Transverse colon (tissue), 3 donors: ENCODE data around the gene CPLX1.

Experiments used
- EP300 ChIP-seq: sonication (generic); formaldehyde crosslinking; IDR thresholded peaks from one replicate; pipeline ENCODE4 v1.6.1; 2017; ENCODE audit warnings: antibody characterized with exemption, low read depth
- TF ChIP-seq, protein P1 (sequence below), 5 experiments: fragments of 200-600 bp in 3 of 5; fragments of 450-650 bp in 2 of 5; sonication (generic) in 3 of 5; IDR thresholded peaks; 1 replicate in 2 of 5; 2 replicates in 3 of 5; pipeline ENCODE4 v1.5.1; 2016 to 2017; ENCODE audit warnings: antibody characterized with exemption in 5 of 5, inconsistent platforms in 3 of 5, mild to moderate bottlenecking in 2 of 5, moderate library complexity in 1 of 5

- TF ChIP-seq, protein P1, sequence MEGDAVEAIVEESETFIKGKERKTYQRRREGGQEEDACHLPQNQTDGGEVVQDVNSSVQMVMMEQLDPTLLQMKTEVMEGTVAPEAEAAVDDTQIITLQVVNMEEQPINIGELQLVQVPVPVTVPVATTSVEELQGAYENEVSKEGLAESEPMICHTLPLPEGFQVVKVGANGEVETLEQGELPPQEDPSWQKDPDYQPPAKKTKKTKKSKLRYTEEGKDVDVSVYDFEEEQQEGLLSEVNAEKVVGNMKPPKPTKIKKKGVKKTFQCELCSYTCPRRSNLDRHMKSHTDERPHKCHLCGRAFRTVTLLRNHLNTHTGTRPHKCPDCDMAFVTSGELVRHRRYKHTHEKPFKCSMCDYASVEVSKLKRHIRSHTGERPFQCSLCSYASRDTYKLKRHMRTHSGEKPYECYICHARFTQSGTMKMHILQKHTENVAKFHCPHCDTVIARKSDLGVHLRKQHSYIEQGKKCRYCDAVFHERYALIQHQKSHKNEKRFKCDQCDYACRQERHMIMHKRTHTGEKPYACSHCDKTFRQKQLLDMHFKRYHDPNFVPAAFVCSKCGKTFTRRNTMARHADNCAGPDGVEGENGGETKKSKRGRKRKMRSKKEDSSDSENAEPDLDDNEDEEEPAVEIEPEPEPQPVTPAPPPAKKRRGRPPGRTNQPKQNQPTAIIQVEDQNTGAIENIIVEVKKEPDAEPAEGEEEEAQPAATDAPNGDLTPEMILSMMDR (IDR thresholded peaks at IDR 0.05): no peak
- TF ChIP-seq EP300: no peak
These were observed 64.2 kb downstream of the CPLX1 start for GRCh38 chr4:761739-762138.
